Brain microvascular endothelial cell (primary cell): ENCODE measurements around the gene HIC1.
"Not testable (repeated sequence)": the region's sequence is repeated elsewhere in the genome, so short reads cannot be mapped to it uniquely, and the experiment has no call there.

Experiments used
- DNase-seq: peaks from one replicate; pipeline ENCODE4 v3.0.0-alpha.2; 2020
- H3K27ac ChIP-seq: fragments of 250-450 bp; sonication (Bioruptor Pico); 2 replicates; pipeline ENCODE4 v1.5.1; 2020; ENCODE audit warnings: mild to moderate bottlenecking, moderate library complexity
- H3K27me3 ChIP-seq: fragments of 250-450 bp; sonication (Bioruptor Pico); replicated peaks from 2 replicates; pipeline ENCODE4 v1.5.1; 2020; ENCODE audit warnings: mild to moderate bottlenecking
- H3K36me3 ChIP-seq: fragments of 250-450 bp; sonication (Bioruptor Pico); replicated peaks from 2 replicates; pipeline ENCODE4 v1.5.1; 2020; ENCODE audit warnings: mild to moderate bottlenecking
- H3K4me3 ChIP-seq: 2 replicates; pipeline ENCODE4 v1.5.1; 2011; ENCODE audit warnings: low read depth, mild to moderate bottlenecking, control low read depth, low read length, moderate library complexity
- in situ Hi-C: cut with HindIII; loops from 2 replicates; pipeline ENCODE4 v1.10.0; 2017; ENCODE audit warnings: low sequenced_read_pairs, low pct_ligation_motif_present
- TF ChIP-seq, protein P1 (sequence below): IDR thresholded peaks from 2 replicates; pipeline ENCODE4 v1.5.1; 2011; ENCODE audit warnings: low read depth, mild to moderate bottlenecking, moderate library complexity, low read length, control low read depth, inconsistent platforms; ENCODE audit errors: missing control alignments

The HIC1 gene

DNA sequence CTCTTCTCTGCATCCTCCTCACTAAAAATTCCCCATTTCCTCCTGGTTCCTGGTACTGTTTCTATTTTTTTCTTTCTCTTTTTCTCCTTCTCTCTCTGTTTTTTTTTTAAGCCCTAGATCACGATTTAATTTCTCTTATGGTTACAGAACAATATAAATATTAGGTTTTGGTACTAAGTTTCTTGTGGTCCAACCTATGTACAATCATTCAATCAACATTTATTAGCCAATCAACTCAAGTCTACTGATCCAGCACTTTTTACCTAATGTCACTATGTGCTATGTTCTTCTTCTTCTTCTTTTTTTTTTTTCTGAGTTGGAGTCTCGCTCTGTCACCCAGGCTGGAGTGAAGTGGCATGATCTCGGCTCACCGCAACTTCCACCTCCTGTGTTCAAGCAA, 42.4 kb upstream of the HIC1 start:
- H3K27me3 ChIP-seq: no peaks in the 10 kb centered on the region
- in situ Hi-C loops: no loop called here
- H3K4me3 ChIP-seq: no peak overlapping the region
- no peak overlapping the region for H3K27ac ChIP-seq
- DNase-seq: no peak
- H3K36me3 ChIP-seq: no peaks in the 10 kb centered on the region
- TF ChIP-seq, protein P1, sequence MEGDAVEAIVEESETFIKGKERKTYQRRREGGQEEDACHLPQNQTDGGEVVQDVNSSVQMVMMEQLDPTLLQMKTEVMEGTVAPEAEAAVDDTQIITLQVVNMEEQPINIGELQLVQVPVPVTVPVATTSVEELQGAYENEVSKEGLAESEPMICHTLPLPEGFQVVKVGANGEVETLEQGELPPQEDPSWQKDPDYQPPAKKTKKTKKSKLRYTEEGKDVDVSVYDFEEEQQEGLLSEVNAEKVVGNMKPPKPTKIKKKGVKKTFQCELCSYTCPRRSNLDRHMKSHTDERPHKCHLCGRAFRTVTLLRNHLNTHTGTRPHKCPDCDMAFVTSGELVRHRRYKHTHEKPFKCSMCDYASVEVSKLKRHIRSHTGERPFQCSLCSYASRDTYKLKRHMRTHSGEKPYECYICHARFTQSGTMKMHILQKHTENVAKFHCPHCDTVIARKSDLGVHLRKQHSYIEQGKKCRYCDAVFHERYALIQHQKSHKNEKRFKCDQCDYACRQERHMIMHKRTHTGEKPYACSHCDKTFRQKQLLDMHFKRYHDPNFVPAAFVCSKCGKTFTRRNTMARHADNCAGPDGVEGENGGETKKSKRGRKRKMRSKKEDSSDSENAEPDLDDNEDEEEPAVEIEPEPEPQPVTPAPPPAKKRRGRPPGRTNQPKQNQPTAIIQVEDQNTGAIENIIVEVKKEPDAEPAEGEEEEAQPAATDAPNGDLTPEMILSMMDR: no peak

DNA sequence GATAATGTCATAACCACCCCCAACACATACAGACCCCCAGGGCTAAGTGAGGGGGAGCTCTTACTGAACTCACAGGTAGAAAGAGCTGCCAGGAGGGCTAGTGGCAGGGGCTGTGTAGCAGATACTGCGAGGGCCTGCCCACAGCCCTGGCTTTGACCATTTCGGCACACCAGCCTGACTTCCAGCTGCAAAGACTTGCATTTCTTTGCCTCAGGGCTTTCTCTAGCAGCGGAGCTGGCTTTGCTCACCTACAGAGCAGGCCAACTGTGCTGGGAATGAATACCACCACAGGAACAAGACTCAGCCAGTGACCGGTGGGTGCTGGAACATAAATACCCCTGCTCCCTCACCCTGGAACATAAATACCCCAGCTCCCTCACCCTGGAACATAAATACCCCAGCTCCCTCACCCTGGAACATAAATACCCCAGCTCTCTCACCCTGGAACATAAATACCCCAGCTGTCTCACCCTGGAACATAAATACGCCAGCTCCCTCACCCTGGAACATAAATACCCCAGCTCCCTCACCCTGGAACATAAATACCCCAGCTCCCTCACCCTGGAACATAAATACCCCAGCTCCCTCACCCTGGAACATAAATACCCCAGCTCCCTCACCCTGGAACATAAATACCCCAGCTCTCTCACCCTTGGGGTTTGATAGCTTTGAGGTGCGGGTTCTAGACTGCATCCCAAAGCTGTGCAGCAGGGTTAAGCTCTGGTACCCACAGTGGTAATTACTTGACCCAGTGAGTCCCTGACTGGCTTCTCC, 41.5 kb upstream of the HIC1 start:
- DNase-seq, H3K4me3 ChIP-seq, H3K27me3 ChIP-seq, in situ Hi-C loops, H3K27ac ChIP-seq, H3K36me3 ChIP-seq: not testable (repeated sequence)

DNA sequence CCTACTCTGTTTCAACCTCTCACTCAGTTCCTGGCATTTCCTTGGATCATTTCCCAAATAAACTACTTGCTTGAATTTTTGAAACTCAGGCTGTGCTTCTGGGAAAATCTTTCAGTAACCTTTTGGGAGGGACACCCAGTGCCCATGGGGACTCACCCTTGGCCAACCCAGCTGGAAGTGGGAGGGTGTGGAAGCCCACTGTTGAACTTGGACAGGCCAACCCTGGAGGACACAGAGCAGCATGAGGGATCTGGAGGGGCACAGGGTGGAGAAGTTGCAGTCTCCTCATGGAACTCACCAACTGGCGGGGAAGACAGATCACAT, 40.9 kb upstream of the HIC1 start:
- in situ Hi-C loops: no loop called here
- Histone ChIP-seq H3K4me3 (no peak overlapping the region), H3K36me3 (no peaks in the 10 kb centered on the region), H3K27me3 (peaks cover 10% of the 10 kb centered on the region), H3K27ac (no peak overlapping the region)
- DNase-seq: no peak
- TF ChIP-seq, protein P1: no peak

DNA sequence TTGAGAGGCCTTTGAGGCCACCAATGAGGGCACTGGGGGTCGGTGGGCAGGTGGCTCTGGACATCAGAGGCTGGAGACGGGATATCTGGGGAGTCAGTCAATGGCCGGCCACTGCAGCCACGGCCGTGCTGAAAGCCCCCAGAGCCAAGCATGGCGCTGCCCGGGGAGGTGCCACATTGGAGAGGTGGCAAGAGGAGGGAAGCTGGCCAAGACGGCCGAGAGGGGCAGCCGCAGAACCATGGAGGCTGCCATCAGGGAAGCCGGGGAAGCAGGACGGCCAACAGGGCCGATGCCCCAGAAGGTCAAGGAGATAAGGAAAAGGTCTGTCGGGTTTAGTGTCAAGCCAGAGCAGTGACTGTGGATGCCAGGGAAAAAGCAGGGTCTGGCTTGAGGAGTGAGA, 39.6 kb upstream of the HIC1 start:
- Histone ChIP-seq H3K36me3 (no peaks in the 10 kb centered on the region), H3K4me3 (no peak overlapping the region), H3K27ac (no peak overlapping the region), H3K27me3 (peaks cover 24% of the 10 kb centered on the region)
- in situ Hi-C loops: no loop called here
- TF ChIP-seq, protein P1: no peak
- DNase-seq: no peak

DNA sequence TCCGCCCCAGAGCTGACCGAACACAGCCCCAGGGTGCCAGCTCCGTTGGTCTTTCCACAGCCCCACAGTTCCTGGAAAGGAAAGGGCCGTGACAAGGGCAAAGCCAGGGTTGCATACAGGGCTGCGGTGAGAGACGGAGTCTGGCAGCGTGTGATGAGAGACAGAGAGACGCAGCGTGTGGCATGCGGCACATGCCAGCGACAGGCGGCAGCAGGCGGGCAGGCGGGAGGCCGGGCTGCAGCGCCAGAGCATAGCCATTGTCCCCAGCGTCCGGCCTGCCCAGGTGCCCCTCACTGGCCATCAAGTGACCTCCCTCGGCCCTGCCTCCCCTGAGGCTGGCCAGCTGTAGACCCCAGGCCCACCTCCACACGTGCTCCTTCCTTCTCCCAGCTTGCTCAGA, 38.4 kb upstream of the HIC1 start:
- TF ChIP-seq, protein P1: no peak
- Histone ChIP-seq H3K27ac (no peak overlapping the region), H3K36me3 (no peaks in the 10 kb centered on the region), H3K27me3 (peaks cover 28% of the 10 kb centered on the region), H3K4me3 (no peak overlapping the region)
- no peak for DNase-seq
- in situ Hi-C loops: no loop called here

DNA sequence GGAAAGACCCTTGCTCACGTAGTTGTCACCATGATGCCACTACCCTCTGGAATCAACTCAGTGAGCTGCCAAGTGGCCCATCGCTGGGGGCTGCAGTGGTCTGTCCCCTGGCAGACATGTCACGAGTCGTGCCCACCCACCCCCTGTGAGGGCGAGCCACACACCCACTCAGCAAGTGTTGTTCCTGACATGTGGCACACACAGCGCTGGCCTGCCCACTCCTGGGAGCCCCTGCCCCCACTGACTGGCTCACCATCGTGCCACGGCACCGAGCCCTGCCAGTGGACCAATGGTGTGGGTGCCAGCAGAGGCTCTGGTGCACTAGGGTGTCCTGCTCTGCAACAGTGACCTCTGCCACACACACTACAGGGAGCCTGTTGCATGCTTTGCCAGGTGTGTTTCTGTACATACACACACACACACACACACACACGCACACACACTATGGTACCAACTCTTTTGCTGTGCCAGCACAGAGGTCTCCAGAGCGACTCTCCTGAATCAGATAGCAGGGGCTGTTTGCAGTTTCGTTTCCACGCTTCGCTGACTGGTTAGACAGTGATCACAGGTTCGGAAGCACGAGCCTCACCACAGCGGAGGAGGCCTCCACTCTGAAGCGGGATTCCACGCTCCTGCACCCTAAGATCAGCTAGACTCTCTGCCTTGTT, 37.5 kb upstream of the HIC1 start:
- Histone ChIP-seq H3K27me3 (peaks cover 28% of the 10 kb centered on the region), H3K36me3 (no peaks in the 10 kb centered on the region), H3K27ac (no peak overlapping the region), H3K4me3 (no peak overlapping the region)
- TF ChIP-seq, protein P1: no peak
- in situ Hi-C loops: no loop called here
- no peak for DNase-seq
